NCI-H2196 treated with DMSO at 0.1 percent for 48 hours (cell line): ENCODE results near the gene CNST.

Experiments
- DNase-seq: peaks from one replicate; lab custom pipeline; 2025; ENCODE audit not compliant: unreplicated experiment; lab: John Stamatoyannopoulos, UW

CNST gene

DNA sequence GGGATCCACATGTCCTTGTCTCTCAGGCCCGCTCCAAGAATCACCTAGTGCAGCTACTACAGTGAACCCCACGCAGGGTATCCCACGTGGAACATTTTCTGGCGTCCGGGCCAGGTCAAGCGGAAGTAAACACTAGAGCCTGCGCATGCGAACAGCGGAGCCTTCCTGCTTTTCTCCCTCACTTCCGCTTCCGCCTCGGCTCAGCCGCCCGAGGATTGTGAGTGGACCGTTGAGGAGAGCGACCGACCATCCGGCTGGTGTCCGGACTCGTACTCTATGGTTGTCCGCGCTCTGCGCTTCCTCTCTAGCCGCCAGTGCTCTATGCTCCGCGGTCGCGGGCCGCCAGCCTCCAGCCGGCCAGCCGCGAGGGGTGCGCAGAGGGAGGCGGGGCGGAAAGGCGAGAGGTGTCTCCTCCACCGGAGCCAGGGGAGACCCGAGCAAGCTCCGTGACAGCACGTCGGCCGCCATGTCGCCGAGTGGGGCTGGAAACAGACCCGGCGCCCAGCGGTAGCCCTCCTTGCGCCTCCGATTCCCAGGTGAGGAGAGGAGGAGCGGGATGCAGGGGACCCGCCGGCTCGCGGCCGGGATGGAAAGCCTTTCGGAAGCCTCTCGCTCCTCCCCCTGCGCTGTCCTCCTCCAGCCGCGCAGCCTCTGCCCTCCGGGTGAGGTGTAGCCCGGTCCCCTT lies at the start of gene CNST, which contains the start of gene TFB2M:
Gene CNST, plus strand, starts transcription at position 329 of the 685 bp plus-strand sequence. CDS start 25,107 bp downstream, outside the sequence.
Gene TFB2M, minus strand, starts transcription at position 134 of the 685 bp plus-strand sequence. Its CDS starts 123 bp downstream, at position 11.
- peak; percentile 82 for DNase-seq

DNA sequence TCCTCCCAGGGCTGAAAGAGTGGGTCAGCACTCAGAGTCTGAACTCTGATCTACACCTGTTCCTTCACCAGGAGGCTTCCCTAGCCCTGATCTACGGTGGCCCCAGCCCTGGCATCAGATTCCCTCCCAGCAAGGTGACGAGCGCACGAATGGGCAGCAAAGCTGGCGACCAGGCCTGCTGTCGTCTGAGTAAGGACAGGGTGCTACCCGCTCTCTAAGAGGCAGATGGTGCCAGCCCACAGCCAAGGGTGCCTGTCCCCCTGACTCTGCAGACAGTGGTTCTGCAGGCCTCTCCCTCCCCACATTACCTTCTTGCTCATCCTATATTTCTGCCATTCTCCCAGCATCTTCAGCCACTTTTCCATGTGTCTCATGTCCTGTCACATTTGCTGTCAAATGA lies 48.9 kb upstream of the CNST start:
- DNase-seq = no peak

- DNase-seq = no peak
Observed at GRCh38 chr1:246518456-246519205, 47.6 kb upstream of the CNST start.

GRCh38 chr1:246519514-246519913 lies 46.7 kb upstream of the CNST start:
- DNase-seq = no peak

GRCh38 chr1:246526380-246526779 lies 39.9 kb upstream of the CNST start:
- DNase-seq = no peak

DNA sequence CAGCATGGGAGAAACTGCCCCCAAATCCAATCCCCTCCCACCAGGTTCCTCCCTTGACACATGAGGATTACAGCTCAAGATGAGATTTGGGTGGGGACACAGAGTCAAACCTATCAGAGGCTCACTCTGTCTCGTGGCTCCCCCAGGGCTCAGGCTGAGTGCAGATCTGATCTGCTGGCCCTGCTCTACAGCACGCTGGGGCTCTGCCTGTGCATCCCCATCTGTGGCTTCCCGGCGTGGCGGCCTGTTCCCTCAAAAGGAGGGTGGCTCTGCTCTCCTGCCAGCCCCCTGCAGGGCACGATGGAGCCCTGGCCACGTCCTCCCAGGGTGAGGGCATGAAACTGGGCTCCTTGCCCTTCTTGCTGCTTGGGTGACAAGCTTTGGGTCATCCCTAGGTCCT lies 39.3 kb upstream of the CNST start:
- no peak for DNase-seq

GRCh38 chr1:246527402-246528088 lies 38.7 kb upstream of the CNST start:
- no peak for DNase-seq

- no peak for DNase-seq
Observed at GRCh38 chr1:246528933-246529731, 37.1 kb upstream of the CNST start.

GRCh38 chr1:246530482-246530881 lies 35.8 kb upstream of the CNST start:
- DNase-seq = no peak

GRCh38 chr1:246532519-246532918 lies 33.7 kb upstream of the CNST start:
- DNase-seq = no peak

DNA sequence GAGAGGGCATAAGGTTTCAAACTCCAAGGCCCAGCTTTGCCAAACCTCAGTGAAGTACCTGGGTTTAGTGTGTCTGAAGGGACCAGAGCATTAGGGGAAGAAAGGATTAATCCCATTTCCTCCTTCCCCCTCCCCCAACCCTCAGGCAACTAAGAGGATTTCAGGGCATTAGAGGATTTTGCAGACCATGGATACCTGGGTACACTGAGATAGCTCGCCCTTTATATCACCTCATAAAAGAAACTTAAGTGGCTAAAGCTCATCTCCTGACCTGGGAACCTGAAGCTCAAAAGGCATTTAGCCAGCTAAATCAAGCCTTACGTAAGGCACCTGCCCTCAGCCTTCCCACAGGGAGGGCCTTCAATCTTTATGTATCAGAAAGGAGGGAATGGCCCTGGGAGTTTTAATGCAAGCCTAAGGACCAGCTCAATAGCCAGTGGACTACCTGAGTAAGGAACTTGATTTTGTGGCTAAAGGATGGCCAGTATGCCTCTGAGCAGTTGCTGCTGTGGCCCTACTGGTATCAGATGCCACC lies 32.8 kb upstream of the CNST start:
- no peak for DNase-seq

GRCh38 chr1:246534114-246534513 lies 32.1 kb upstream of the CNST start:
- DNase-seq = no peak

DNA sequence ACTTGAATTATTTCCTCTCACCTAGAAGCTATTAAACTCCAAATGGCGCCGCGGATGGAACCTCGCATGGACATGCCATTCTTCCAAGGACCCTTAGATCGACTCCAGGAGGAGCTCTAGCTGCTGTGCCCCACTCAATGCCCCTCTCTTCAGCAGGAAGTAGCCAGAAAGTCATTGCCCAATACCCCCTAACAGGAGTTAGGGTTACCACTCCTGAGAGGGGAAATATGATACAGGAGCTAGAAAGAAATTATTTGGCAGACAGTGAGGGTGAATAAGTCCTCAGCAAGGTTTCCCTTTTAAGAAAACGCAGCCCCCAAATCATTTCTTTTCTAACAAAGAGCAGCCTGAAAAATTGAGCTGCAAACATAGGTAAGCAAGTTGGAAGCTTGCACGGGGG lies 28.8 kb upstream of the CNST start:
- DNase-seq = no peak

- DNase-seq = no peak
Observed at GRCh38 chr1:246537887-246538286, 28.4 kb upstream of the CNST start.

GRCh38 chr1:246540738-246541491 lies 25.3 kb upstream of the CNST start:
- no peak for DNase-seq

- no peak for DNase-seq
Observed at GRCh38 chr1:246544001-246544400, 22.3 kb upstream of the CNST start.

DNA sequence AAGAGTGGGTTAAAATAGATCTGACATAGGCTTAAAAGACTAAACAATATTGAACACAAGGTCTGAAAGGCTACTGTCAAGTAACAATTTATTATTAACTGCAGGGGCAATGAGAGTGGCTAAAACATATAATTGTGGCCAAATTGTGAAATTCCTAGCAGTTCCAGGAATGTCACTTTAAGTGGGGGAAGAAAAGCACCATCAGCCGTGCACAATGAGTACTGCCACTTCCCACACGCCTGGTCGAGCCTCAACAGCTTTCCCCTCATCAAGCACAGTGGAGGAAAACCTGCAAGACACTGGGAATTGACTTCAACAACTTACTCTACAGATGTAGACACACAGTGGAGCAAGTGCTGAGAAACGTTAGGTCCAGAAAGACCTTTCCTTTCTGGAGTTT lies 16.6 kb upstream of the CNST start:
- no peak for DNase-seq

GRCh38 chr1:246550402-246550801 lies 15.9 kb upstream of the CNST start:
- no peak for DNase-seq

- DNase-seq = no peak
Observed at GRCh38 chr1:246552110-246552509, 14.1 kb upstream of the CNST start.

- DNase-seq = no peak
Observed at GRCh38 chr1:246554201-246554600, 12.1 kb upstream of the CNST start.
